Right lobe of liver (tissue), 6 donors: Measurements from ENCODE around the gene CPN1. TPM values are rescaled to one million over a fixed set of nuclear protein-coding genes. Genes with fewer than 3 reads are reported as not detected.

ENCODE experiments used
- ATAC-seq, 4 donors: fragments of 200-7000 bp; cut with Tn5 transposase; one replicate each; pipeline ENCODE4 v1.9.1; 2020; ENCODE audit warnings: mild to moderate bottlenecking in 4 of 4, moderate library complexity in 4 of 4
- DNase-seq, 3 donors: peaks; one replicate each; pipeline ENCODE4 v3.0.0-alpha.2; 2020
- H3K27ac ChIP-seq, 3 donors: fragments of 200-600 bp; one replicate each; pipeline ENCODE4 v1.8.0; 2022
- H3K27me3 ChIP-seq, 2 donors: fragments of 200-600 bp; one replicate each; pipeline ENCODE4 v1.8.0; 2022
- H3K36me3 ChIP-seq, 4 donors: fragments of 200-600 bp; sonication (generic) in 1 of 4; one replicate each; pipeline versions ENCODE4 v1.5.1 to v1.8.0; 2017 to 2022; ENCODE audit warnings: control low read depth in 1 of 4
- H3K4me1 ChIP-seq, 4 donors: fragments of 200-600 bp; sonication (generic) in 1 of 4; one replicate each; pipeline versions ENCODE4 v1.5.1 to v1.8.0; 2017 to 2022; ENCODE audit warnings: control low read depth in 1 of 4
- H3K4me3 ChIP-seq, 3 donors: fragments of 200-600 bp; one replicate each; pipeline ENCODE4 v1.8.0; 2022
- H3K9me3 ChIP-seq, 4 donors: fragments of 200-600 bp; sonication (generic) in 1 of 4; one replicate each; pipeline versions ENCODE4 v1.5.1 to v1.8.0; 2017 to 2022; ENCODE audit warnings: control low read depth in 1 of 4
- CTCF ChIP-seq, 4 donors: fragments of 200-600 bp in 3 of 4; fragments of 450-650 bp in 1 of 4; IDR thresholded peaks; one replicate each; pipeline versions ENCODE4 v1.5.1 to v1.8.0; 2016 to 2022; ENCODE audit warnings: antibody characterized with exemption in 4 of 4, mild to moderate bottlenecking in 2 of 4
- POLR2A ChIP-seq: fragments of 450-650 bp; IDR thresholded peaks from one replicate; pipeline ENCODE4 v1.6.1; 2017; ENCODE audit warnings: antibody characterized with exemption, mild to moderate bottlenecking
- WGBS: methylation state at CpG from one replicate; pipeline ENCODE4 v1.1.6; 2018; ENCODE audit warnings: low coverage, low lambda C conversion rate; ENCODE audit not compliant: insufficient coverage; ENCODE audit errors: missing lambda C conversion rate; 5-methylcytosine and 5-hydroxymethylcytosine counted together
- intact Hi-C, 2 donors: fragments of 100-400 bp; cut with DNase I; formaldehyde crosslinking; loops; one replicate each; pipeline versions ENCODE4 v1.11.2 to v1.14.1; 2022
- total RNA-seq, 6 experiments: library from RNA; depleted of rRNA in 2 of 6; stranded (reverse); fragments of >200 nt in 2 of 6; fragmentation: NEBNext Ultra II Directional in 3 of 6; extraction: Animal tissue kit (Norgen Biotek cat#: 25700) in 3 of 6; gene quantifications; one replicate each; pipeline versions ENCODE4 v1.1.0 to v1.2.4, GENCODE V29; 2016 to 2023
- donor health status: DM: no; HTN: yes; CAD: no.
- donor health status: DM: no; HTN: no; CAD: no.
- donor health status: DM: no; HTN: no; CAD: no.
- donor health status: DM: no; HTN: yes; CAD: no.
- donor health status: DM: no; HTN: yes; CAD: no.

Gene CPN1
- total RNA-seq, 6 experiments from 2014 or later: 20.7 to 76.6 (median 54.4) TPM

- ATAC-seq: peak; percentile 85 to 97 (median 90)
- H3K27ac ChIP-seq: no peak overlapping the region
- TF ChIP-seq CTCF (IDR thresholded peaks at IDR 0.05) (peak; percentile 77 to 97 (median 94)), POLR2A (no peak)
- H3K4me3 ChIP-seq: no peak overlapping the region
- 2% methylated on average over 6 of the region's 7 CpGs for WGBS
- intact Hi-C loops: loop anchor here (10.0 kb wide), 1 partner anchor 201 kb away; no protein-coding TSS in a partner anchor
- H3K36me3 ChIP-seq: peaks cover 0 to 10% (median 1%) of the 10 kb centered on the region in 4 donors
- DNase-seq: peak; percentile 85
- H3K9me3 ChIP-seq: no peaks in the 10 kb centered on the region
- no peaks in the 10 kb centered on the region for H3K27me3 ChIP-seq
- no peaks in the 10 kb centered on the region for H3K4me1 ChIP-seq
Measured at GRCh38 chr10:100046021-100046486, 35.6 kb downstream of the CPN1 start.

- intact Hi-C loops: loop anchor here (10.0 kb wide), 1 partner anchor 201 kb away; no protein-coding TSS in a partner anchor
Measured at GRCh38 chr10:100045592-100045991, 36.1 kb downstream of the CPN1 start.

GRCh38 chr10:100043796-100044195 lies 37.9 kb downstream of the CPN1 start:
- intact Hi-C loops: loop anchor here (10.0 kb wide), 1 partner anchor 199 kb away; no protein-coding TSS in a partner anchor
- no peak for DNase-seq
- peak overlapping the region in 1 of 3 donors; percentile 8 for H3K27ac ChIP-seq
- H3K27me3 ChIP-seq: no peaks in the 10 kb centered on the region
- peak; percentile 31 to 77 (median 34) for ATAC-seq
- H3K9me3 ChIP-seq: no peaks in the 10 kb centered on the region
- H3K4me3 ChIP-seq: no peak overlapping the region
- peaks cover 0 to 9% (median 1%) of the 10 kb centered on the region in 4 donors for H3K36me3 ChIP-seq
- H3K4me1 ChIP-seq: peaks cover 0 to 5% (median 0%) of the 10 kb centered on the region in 4 donors
- WGBS: 56% methylated on average over 3 of the region's 3 CpGs
- TF ChIP-seq CTCF (IDR thresholded peaks at IDR 0.05) (no peak), POLR2A (no peak)

More at GRCh38 chr10:100045592-100045991, 36.1 kb downstream of the CPN1 start:
- 67% methylated on average over 2 of the region's 2 CpGs for WGBS
- H3K36me3 ChIP-seq: peaks cover 0 to 9% (median 1%) of the 10 kb centered on the region in 4 donors
- H3K27me3 ChIP-seq: no peaks in the 10 kb centered on the region
- DNase-seq: no peak
- H3K27ac ChIP-seq: no peak overlapping the region
- ATAC-seq: no peak
- H3K4me3 ChIP-seq: no peak overlapping the region
- TF ChIP-seq CTCF (IDR thresholded peaks at IDR 0.05): no peak
- no peak for TF ChIP-seq POLR2A
- H3K9me3 ChIP-seq: no peaks in the 10 kb centered on the region
- no peaks in the 10 kb centered on the region for H3K4me1 ChIP-seq

GRCh38 chr10:100043344-100043743 lies 38.3 kb downstream of the CPN1 start:
- peaks cover 0 to 10% (median 0%) of the 10 kb centered on the region in 4 donors for H3K4me1 ChIP-seq
- intact Hi-C loops: loop anchor here (10.0 kb wide), 1 partner anchor 199 kb away; no protein-coding TSS in a partner anchor
- TF ChIP-seq POLR2A: no peak
- TF ChIP-seq CTCF (IDR thresholded peaks at IDR 0.05): no peak
- DNase-seq (no peak), ATAC-seq (peak in 1 of 4 donors; percentile 43)
- H3K4me3 ChIP-seq: no peak overlapping the region
- H3K9me3 ChIP-seq: no peaks in the 10 kb centered on the region
- peak overlapping the region in 1 of 3 donors; percentile 8 for H3K27ac ChIP-seq
- no peaks in the 10 kb centered on the region for H3K27me3 ChIP-seq
- H3K36me3 ChIP-seq: peaks cover 0 to 6% (median 1%) of the 10 kb centered on the region in 4 donors
- WGBS: 85% methylated on average over 2 of the region's 2 CpGs
